Epithelial cell of alveolus of lung (primary cell): ENCODE data around the gene HIP1R. TPM values are rescaled to one million over a fixed set of nuclear protein-coding genes. Genes with fewer than 3 reads are reported as not detected.

Experiments used
- total RNA-seq: library from RNA; depleted of rRNA; stranded (reverse); fragments of >200 nt; gene quantifications from 2 replicates; pipeline ENCODE4 v1.2.1, GENCODE V29; 2015

The HIP1R gene, protein sequence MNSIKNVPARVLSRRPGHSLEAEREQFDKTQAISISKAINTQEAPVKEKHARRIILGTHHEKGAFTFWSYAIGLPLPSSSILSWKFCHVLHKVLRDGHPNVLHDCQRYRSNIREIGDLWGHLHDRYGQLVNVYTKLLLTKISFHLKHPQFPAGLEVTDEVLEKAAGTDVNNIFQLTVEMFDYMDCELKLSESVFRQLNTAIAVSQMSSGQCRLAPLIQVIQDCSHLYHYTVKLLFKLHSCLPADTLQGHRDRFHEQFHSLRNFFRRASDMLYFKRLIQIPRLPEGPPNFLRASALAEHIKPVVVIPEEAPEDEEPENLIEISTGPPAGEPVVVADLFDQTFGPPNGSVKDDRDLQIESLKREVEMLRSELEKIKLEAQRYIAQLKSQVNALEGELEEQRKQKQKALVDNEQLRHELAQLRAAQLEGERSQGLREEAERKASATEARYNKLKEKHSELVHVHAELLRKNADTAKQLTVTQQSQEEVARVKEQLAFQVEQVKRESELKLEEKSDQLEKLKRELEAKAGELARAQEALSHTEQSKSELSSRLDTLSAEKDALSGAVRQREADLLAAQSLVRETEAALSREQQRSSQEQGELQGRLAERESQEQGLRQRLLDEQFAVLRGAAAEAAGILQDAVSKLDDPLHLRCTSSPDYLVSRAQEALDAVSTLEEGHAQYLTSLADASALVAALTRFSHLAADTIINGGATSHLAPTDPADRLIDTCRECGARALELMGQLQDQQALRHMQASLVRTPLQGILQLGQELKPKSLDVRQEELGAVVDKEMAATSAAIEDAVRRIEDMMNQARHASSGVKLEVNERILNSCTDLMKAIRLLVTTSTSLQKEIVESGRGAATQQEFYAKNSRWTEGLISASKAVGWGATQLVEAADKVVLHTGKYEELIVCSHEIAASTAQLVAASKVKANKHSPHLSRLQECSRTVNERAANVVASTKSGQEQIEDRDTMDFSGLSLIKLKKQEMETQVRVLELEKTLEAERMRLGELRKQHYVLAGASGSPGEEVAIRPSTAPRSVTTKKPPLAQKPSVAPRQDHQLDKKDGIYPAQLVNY
- 4.2 and 15.5 TPM in 2 replicates for total RNA-seq

DNA sequence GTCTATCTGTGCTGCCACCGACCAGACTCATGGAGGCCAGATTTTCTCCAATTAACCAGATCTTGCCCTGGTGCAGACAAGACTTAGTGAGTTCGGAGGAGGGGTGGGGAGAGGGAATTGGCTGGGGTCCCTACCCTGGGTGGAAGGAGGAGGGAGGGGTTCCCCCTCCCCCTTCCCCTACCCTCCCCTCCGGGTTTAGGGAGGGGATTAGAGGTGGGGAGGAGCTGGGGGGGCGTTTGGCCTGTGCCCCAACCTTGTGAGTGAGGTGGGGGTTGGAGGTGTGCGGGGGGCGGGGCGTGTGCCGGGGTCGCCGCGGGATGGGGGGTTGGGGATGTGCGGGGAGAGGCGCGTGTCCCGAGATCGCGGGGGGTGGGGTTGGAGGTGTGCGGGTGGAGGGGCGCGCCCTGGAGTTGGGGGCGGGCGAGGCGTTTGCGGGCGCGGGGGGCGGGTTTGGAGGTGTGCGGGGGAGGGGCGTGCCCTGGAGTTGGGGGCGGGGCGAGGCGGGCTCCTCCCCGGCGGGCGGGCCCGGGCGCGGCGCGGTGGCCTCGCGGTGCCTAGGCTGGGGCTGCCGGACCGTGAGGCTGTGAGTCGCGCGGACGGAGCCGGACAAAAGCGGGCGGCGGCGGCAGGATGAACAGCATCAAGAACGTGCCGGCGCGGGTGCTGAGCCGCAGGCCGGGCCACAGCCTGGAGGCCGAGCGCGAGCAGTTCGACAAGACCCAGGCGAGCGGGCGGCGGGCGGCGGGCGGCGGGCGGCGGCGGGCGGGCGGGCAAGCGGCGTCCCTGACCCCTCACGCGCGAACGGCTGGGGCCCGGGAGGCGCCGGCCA, at the start of gene HIP1R:
Gene HIP1R (plus strand): TSS at position 537 of the 829 bp plus-strand sequence. CDS start 94 bp downstream, at position 631.

DNA sequence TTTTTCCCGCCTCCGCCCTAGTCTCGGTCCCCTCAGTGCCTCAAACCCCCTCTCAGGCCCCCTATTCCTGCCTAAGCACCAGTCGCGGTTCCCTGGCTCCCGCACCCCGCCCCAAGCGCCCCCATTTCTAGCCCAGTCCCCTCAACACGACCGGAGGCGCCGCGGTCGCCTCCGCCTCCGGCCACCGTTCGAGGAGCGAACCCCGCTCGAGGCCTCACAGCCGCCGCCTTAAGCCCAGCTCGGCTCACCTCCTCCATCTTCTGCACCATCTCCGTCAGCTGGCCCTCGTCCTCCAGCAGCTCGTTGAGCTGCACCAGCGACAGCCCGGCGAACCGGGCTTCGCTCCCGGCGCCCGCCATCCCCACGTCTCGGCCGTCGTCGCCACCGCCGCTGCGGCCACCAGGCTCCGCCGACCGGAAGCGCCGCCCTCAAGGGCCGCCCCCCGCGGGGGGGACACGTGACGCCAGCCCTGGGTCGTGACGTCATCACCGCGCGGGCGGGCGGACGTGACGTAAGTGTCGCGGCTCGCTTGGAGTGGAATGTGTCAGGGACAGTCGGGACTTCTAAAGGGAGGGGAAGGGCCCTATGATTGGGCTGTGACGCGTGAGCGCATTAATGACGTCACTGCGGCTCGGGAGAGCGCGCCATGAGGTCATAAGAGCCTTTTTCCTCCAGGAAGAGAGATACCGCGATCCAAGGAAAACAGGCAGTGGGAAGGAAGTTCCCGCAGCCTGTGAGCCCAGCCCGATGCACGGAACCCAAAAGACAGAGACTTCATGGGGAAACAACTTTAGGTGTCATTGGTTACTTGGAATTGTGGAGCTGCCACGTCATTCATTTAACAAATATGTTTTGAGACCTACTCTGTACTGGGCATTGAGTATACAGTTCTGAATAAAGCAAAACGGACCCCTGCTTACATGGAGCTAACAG, 60.7 kb downstream of the HIP1R start, which contains the start of gene VPS37B:
Gene VPS37B (minus strand): TSS at position 421 of the 933 bp plus-strand sequence. CDS start 62 bp downstream, at position 359.

Other genes starting within 250 kb of the HIP1R start
- not detected in 2 replicates for gene HCAR2, start 132.1 kb upstream of the HIP1R start, total RNA-seq
- not detected in 2 replicates for gene HCAR3, start 118.6 kb upstream of the HIP1R start, total RNA-seq
- gene HCAR1, start 104.6 kb upstream of the HIP1R start, total RNA-seq: 0.08 and 0.13 TPM in 2 replicates
- 25.7 and 30.1 TPM in 2 replicates for gene DENR, start 82.6 kb upstream of the HIP1R start, total RNA-seq
- 0.13 and 0.72 TPM in 2 replicates for gene CCDC62, start 60.9 kb upstream of the HIP1R start, total RNA-seq
- 26.6 and 37.0 TPM in 2 replicates for gene VPS37B, start 60.7 kb downstream of the HIP1R start, total RNA-seq
- 10.9 and 12.9 TPM in 2 replicates for gene ABCB9, start 131.0 kb downstream of the HIP1R start, total RNA-seq
- gene OGFOD2, start 139.8 kb downstream of the HIP1R start, total RNA-seq: 8.7 and 20.8 TPM in 2 replicates
- 146 and 264 TPM in 2 replicates for gene ARL6IP4, start 145.2 kb downstream of the HIP1R start, total RNA-seq